Breast epithelium (tissue), 4 donors: ENCODE measurements around the gene NUP210L. TPM values are rescaled to one million over a fixed set of nuclear protein-coding genes. Genes with fewer than 3 reads are reported as not detected.
"Not testable (repeated sequence)": the region's sequence is repeated elsewhere in the genome, so short reads cannot be mapped to it uniquely, and the experiment has no call there.

ENCODE experiments used
- DNase-seq, 2 donors: peaks; one replicate each; pipeline ENCODE4 v3.0.0-alpha.2; 2019; ENCODE audit warnings: low spot score in 2 of 2
- H3K27ac ChIP-seq, 2 donors: fragments of 200-600 bp; sonication (generic) in 1 of 2; one replicate each; pipeline ENCODE4 v1.5.1; 2016 to 2019; ENCODE audit warnings: mild to moderate bottlenecking in 1 of 2
- H3K27me3 ChIP-seq, 2 donors: fragments of 200-600 bp; sonication (generic) in 1 of 2; one replicate each; pipeline versions ENCODE4 v1.5.1 to v1.6.0; 2017 to 2019; ENCODE audit warnings: control low read depth in 1 of 2, mild to moderate bottlenecking in 1 of 2
- H3K36me3 ChIP-seq: fragments of 200-600 bp; one replicate; pipeline ENCODE4 v1.5.1; 2019
- H3K4me1 ChIP-seq, 2 donors: fragments of 200-600 bp; sonication (generic); one replicate each; pipeline ENCODE4 v1.5.1; 2016 to 2019; ENCODE audit warnings: control low read depth in 1 of 2
- H3K4me3 ChIP-seq, 3 donors: fragments of 200-600 bp; sonication (generic); 1 replicate in 2 of 3; 2 replicates in 1 of 3; pipeline ENCODE4 v1.5.1; 2016 to 2019; ENCODE audit warnings: mild to moderate bottlenecking in 3 of 3, moderate library complexity in 2 of 3
- H3K9me3 ChIP-seq, 2 donors: fragments of 200-600 bp; sonication (generic) in 1 of 2; one replicate each; pipeline ENCODE4 v1.5.1; 2016 to 2019; ENCODE audit warnings: control low read depth in 1 of 2
- POLR2A ChIP-seq: fragments of 450-650 bp; IDR thresholded peaks from one replicate; pipeline ENCODE4 v1.6.1; 2016; ENCODE audit warnings: antibody characterized with exemption, mild to moderate bottlenecking, moderate library complexity
- POLR2AphosphoS5 ChIP-seq, 3 donors: sonication (generic); formaldehyde crosslinking; IDR thresholded peaks; one replicate each; pipeline ENCODE4 v1.6.1; 2017; ENCODE audit warnings: antibody characterized with exemption in 3 of 3
- intact Hi-C: fragments of 100-400 bp; cut with DNase I; formaldehyde crosslinking; loops from one replicate; pipeline ENCODE4 v1.15.1; 2023; ENCODE audit warnings: low total_unique reads
- total RNA-seq, 3 donors: library from RNA; depleted of rRNA; stranded (reverse); fragments of >200 nt; gene quantifications; one replicate each; pipeline ENCODE4 v1.1.0, GENCODE V29; 2016
- TF ChIP-seq, protein P1 (sequence below), 3 donors: fragments of 450-650 bp; IDR thresholded peaks; one replicate each; pipeline ENCODE4 v1.5.1; 2016 to 2017; ENCODE audit warnings: antibody characterized with exemption in 3 of 3, mild to moderate bottlenecking in 3 of 3, moderate library complexity in 3 of 3

NUP210L gene
- total RNA-seq, 3 donors from 2014 or later: under 0.01 TPM; not detected in 2

DNA sequence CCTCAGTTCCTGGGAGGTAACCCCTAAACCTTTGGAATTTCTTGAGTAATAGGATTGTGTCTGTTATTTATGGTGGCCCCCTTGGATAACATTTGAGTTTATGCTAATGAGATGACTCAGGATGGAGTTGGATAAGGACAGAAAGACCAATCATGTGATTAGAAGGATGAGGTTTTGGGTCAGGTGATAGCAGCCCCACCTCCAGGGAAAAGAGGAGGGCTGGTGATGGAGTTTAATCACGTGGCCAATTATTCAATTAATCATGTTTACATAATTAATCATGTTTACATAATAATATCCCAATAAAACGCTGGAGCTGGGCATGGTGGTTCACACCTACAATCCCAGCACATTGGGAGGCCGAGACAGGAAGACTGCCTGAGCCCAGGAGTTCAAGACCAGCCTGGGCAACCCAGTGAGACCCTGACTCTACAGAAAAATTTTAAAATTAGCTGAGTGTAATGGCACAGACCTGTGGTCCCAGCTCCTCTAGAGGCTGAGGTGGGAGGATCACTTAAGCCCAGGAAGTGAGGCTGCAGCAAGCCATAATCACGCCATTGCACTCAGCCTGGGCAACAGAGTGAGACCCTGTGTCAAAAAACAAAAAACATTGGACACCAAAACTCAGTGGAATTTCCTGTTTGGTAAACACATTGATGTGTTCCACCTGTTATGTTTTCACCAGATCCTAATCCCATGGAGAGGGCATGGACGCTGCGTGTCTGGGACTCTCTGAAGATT, 73.3 kb downstream of the NUP210L start:
- no peaks in the 10 kb centered on the region for H3K36me3 ChIP-seq
- no peak overlapping the region for H3K27ac ChIP-seq
- peaks cover 0 to 8% of the 10 kb centered on the region in 2 donors for H3K9me3 ChIP-seq
- H3K27me3 ChIP-seq: no peaks in the 10 kb centered on the region
- no peaks in the 10 kb centered on the region for H3K4me1 ChIP-seq
- intact Hi-C loops: no loop called here
- TF ChIP-seq POLR2A: no peak
- TF ChIP-seq POLR2AphosphoS5 (IDR thresholded peaks at IDR 0.05): no peak
- TF ChIP-seq, protein P1, sequence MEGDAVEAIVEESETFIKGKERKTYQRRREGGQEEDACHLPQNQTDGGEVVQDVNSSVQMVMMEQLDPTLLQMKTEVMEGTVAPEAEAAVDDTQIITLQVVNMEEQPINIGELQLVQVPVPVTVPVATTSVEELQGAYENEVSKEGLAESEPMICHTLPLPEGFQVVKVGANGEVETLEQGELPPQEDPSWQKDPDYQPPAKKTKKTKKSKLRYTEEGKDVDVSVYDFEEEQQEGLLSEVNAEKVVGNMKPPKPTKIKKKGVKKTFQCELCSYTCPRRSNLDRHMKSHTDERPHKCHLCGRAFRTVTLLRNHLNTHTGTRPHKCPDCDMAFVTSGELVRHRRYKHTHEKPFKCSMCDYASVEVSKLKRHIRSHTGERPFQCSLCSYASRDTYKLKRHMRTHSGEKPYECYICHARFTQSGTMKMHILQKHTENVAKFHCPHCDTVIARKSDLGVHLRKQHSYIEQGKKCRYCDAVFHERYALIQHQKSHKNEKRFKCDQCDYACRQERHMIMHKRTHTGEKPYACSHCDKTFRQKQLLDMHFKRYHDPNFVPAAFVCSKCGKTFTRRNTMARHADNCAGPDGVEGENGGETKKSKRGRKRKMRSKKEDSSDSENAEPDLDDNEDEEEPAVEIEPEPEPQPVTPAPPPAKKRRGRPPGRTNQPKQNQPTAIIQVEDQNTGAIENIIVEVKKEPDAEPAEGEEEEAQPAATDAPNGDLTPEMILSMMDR (IDR thresholded peaks at IDR 0.05): no peak
- no peak overlapping the region for H3K4me3 ChIP-seq
- no peak for DNase-seq

DNA sequence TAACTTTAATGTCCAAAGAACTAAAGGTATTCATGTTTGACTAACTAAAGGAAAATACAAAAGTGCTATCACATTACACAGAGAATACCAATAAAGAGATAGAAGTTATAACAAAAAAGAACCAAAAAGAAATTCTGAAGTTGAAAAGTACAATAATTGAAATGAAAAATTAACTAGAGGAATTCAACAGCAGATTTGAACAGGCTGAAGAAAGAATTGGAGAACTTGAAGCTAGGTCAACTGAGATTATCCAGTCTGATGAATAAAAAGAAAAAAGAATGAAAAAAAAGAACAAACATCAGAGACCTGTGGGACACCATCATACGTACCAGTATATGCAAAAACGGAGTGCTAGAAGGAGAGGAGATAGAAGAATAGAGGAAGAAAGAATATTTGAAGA, 78.5 kb downstream of the NUP210L start:
- no peaks in the 10 kb centered on the region for H3K36me3 ChIP-seq

DNA sequence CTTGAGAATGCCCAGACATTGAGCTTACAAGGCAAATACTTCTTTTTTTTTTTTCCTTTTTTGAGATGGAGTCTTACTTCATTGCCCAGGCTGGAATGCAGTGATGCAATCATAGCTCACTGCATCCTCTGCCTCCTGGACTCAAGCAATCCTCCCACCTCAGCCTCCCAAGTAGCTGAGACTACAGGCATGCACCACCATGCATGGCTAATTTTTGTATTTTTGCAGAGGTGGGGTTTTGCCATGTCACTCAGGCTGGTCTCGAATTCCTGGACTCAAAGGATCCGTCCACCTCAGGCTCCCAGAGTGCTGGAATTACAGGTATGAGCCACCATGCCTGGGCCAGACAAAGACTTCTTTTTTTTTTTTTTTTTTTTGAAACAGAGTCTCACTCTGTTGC, 79.1 kb downstream of the NUP210L start:
- DNase-seq: no peak
- Histone ChIP-seq H3K4me3 (no peak overlapping the region), H3K27ac (no peak overlapping the region), H3K9me3 (peaks cover 0 to 9% of the 10 kb centered on the region in 2 donors), H3K36me3 (no peaks in the 10 kb centered on the region), H3K4me1 (no peaks in the 10 kb centered on the region), H3K27me3 (no peaks in the 10 kb centered on the region)
- intact Hi-C loops: no loop called here
- TF ChIP-seq, protein P1 (IDR thresholded peaks at IDR 0.05): no peak
- no peak for TF ChIP-seq POLR2AphosphoS5 (IDR thresholded peaks at IDR 0.05)
- TF ChIP-seq POLR2A: no peak

More for the DNA sequence above, 78.5 kb downstream of the NUP210L start:
- intact Hi-C loops: no loop called here
- Histone ChIP-seq H3K4me3 (no peak overlapping the region), H3K27ac (no peak overlapping the region), H3K9me3 (peaks cover 0 to 9% of the 10 kb centered on the region in 2 donors), H3K4me1 (no peaks in the 10 kb centered on the region), H3K27me3 (no peaks in the 10 kb centered on the region)
- no peak for TF ChIP-seq POLR2A
- TF ChIP-seq, protein P1 (IDR thresholded peaks at IDR 0.05): no peak
- TF ChIP-seq POLR2AphosphoS5 (IDR thresholded peaks at IDR 0.05): no peak
- no peak for DNase-seq

DNA sequence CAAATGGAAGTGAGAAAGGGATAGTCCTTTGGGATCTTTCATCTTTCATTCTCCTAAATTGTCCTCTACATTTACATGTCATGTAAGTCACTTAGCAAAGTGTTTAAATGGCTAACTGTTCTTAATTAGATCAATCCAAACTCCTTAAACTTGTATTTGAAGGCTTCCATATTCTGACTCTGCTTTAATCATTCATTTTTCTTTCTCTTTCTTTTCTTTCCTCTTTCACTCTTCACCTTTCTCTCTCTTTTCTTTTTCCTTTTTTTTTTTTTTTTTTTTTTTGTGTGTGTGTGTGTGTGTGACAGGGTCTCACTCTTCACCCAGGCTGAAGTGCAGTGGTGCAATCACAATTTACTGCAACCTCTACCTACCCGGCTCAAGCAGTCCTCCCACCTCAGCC, 92.6 kb downstream of the NUP210L start:
- TF ChIP-seq, protein P1 (IDR thresholded peaks at IDR 0.05): no peak
- TF ChIP-seq POLR2A: no peak
- TF ChIP-seq POLR2AphosphoS5 (IDR thresholded peaks at IDR 0.05): no peak
- Histone ChIP-seq H3K4me1 (no peaks in the 10 kb centered on the region), H3K27ac (no peak overlapping the region), H3K4me3 (no peak overlapping the region), H3K27me3 (no peaks in the 10 kb centered on the region), H3K36me3 (no peaks in the 10 kb centered on the region), H3K9me3 (no peaks in the 10 kb centered on the region)
- intact Hi-C loops: loop anchor here (5.0 kb wide), 1 partner anchor 865 kb away; no protein-coding TSS in a partner anchor
- no peak for DNase-seq

DNA sequence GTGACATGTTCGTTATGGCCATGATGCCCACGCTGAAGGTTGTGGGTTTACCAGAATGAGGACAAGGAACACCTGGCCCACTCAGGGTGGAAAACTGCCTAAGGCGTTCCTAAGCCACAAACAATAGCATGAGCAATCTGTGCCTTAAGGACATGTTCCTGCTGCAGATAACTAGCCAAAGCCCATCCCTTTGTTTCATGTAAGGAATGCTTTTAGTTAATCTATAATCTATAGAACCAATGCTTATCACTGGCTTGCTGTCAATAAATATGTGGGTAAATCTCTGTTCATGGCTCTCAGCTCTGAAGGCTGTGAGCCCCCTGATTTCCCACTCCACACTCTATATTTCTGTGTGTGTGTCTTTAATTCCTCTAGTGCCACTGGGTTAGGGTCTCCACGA, 107.4 kb downstream of the NUP210L start:
- not testable (repeated sequence) for H3K36me3 ChIP-seq, DNase-seq, H3K4me1 ChIP-seq, H3K27me3 ChIP-seq, H3K27ac ChIP-seq, H3K4me3 ChIP-seq
- peaks cover 0 to 12% of the 10 kb centered on the region in 2 donors for H3K9me3 ChIP-seq
- intact Hi-C loops: loop anchor here (5.0 kb wide), 1 partner anchor 125 kb away; no protein-coding TSS in a partner anchor

DNA sequence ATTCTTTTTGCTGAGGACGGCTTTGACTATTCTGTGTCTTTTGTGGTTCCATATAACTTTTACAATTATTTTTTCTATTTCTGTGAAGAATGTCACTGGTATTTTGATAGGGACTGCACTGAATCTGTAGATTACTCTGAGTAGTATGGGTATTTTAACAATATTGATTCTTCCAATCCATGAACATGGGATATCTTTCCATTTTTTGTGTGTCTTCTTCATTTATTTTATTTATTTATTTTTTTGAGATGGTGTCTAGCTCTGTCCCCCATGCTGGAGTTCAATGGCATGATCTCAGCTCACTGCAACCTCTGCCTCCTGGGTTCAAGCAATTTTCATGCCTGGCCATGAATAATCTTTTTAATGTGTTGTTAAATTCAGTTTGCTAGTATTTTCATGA, 121.2 kb downstream of the NUP210L start:
- H3K27me3 ChIP-seq, intact Hi-C loops, DNase-seq, H3K4me1 ChIP-seq, H3K27ac ChIP-seq, H3K4me3 ChIP-seq, H3K36me3 ChIP-seq, H3K9me3 ChIP-seq: not testable (repeated sequence)
